NK-92 treated with Interleukin-12 subunit alpha and Interleukin-12 subunit beta, amount 100 ng/mL, for 24 hours (cell line): ENCODE results near the gene TMEM174.
A peak's percentile ranks its signal among the peaks of the same experiment; 100 is the strongest.

Source experiments
- DNase-seq: peaks from one replicate; lab custom pipeline; 2025; lab: John Stamatoyannopoulos, UW

TMEM174 gene

GRCh38 chr5:73154208-73155006 is 18.6 kb upstream of the TMEM174 start:
- no peak for DNase-seq

- DNase-seq: no peak
Measured at GRCh38 chr5:73155271-73156222, 17.4 kb upstream of the TMEM174 start.

GRCh38 chr5:73157414-73158303 is 15.3 kb upstream of the TMEM174 start:
- DNase-seq: no peak

GRCh38 chr5:73158313-73158712 is 14.7 kb upstream of the TMEM174 start:
- no peak for DNase-seq

- peak; percentile 40 for DNase-seq
Measured at GRCh38 chr5:73160239-73160671, 12.7 kb upstream of the TMEM174 start.

GRCh38 chr5:73170522-73170921 is 2.5 kb upstream of the TMEM174 start:
- DNase-seq: no peak

GRCh38 chr5:73171495-73171894 is 1.5 kb upstream of the TMEM174 start:
- no peak for DNase-seq

GRCh38 chr5:73174100-73174815 is 1.3 kb downstream of the TMEM174 start:
- no peak for DNase-seq

GRCh38 chr5:73176250-73176649 is 3.3 kb downstream of the TMEM174 start:
- no peak for DNase-seq

GRCh38 chr5:73178265-73178664 is 5.3 kb downstream of the TMEM174 start:
- no peak for DNase-seq

- no peak for DNase-seq
Measured at GRCh38 chr5:73179730-73180129, 6.7 kb downstream of the TMEM174 start.

GRCh38 chr5:73180566-73180965 is 7.6 kb downstream of the TMEM174 start:
- DNase-seq: no peak

- DNase-seq: no peak
Measured at GRCh38 chr5:73182307-73182706, 9.3 kb downstream of the TMEM174 start.

GRCh38 chr5:73183000-73183399 is 10.0 kb downstream of the TMEM174 start:
- no peak for DNase-seq

- DNase-seq: no peak
Measured at GRCh38 chr5:73183481-73183891, 10.5 kb downstream of the TMEM174 start.

- no peak for DNase-seq
Measured at GRCh38 chr5:73186976-73187375, 14.0 kb downstream of the TMEM174 start.

GRCh38 chr5:73188764-73189531 is 16.0 kb downstream of the TMEM174 start:
- no peak for DNase-seq

GRCh38 chr5:73189871-73190376 is 16.9 kb downstream of the TMEM174 start:
- DNase-seq: no peak

GRCh38 chr5:73192370-73192769 is 19.4 kb downstream of the TMEM174 start:
- DNase-seq: no peak

- no peak for DNase-seq
Measured at GRCh38 chr5:73193592-73193991, 20.6 kb downstream of the TMEM174 start.
